Activated CD8-positive, alpha-beta memory T cell treated with anti-CD3 and anti-CD28 coated beads for 4 hours (primary cell): ENCODE data around the gene KCNJ9.

Experiments used
- DNase-seq, 2 donors: peaks; one replicate each; pipeline ENCODE4 v3.0.0-alpha.2; 2020; ENCODE audit warnings: low read depth in 2 of 2

The KCNJ9 gene

DNA sequence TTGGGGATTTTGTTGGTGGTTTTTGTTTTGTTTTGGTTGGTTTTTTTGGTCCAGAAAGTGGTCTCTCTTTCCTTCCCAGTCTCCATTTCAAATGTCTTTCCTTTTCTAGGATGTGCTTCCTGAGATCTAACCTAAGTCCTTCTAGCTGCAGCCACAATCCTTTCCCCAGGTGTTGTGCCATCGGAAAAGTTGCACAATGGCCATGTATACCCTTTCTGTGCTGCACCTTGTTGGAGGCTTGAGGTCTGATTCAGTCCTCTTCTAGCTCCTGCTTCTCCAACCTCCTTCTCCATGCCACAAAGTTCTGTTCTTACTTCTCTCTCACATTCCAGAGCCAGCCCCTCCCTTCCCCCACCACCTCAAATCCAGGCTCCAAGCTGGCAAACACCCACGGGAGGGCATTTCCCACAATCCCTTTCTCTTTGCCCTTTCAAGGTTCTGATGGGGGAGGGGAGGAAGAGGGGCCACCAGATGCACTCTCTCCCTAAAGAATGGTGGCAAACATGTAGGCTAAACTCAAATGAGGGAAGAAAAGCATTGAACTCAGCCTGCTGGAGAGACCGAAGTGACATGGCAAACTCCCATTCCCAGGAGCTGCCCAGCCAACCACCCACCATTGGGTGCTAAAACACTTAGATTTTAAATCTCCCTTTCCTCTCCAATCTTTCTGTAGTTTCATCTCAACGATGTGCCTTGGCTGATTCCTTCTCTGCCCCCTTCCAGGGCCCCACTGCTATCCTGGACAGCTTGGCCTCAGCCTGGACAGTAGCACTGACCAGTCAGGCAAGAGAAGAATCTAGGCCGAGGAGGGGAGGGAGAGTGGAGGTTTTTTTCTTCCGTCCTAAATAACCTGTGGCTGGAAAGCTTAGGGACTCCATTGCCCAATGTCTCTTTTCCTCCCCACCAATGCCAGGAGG is 14.3 kb upstream of the KCNJ9 start:
- no peak for DNase-seq

GRCh38 chr1:160068225-160068624 is 13.1 kb upstream of the KCNJ9 start:
- DNase-seq = no peak

DNA sequence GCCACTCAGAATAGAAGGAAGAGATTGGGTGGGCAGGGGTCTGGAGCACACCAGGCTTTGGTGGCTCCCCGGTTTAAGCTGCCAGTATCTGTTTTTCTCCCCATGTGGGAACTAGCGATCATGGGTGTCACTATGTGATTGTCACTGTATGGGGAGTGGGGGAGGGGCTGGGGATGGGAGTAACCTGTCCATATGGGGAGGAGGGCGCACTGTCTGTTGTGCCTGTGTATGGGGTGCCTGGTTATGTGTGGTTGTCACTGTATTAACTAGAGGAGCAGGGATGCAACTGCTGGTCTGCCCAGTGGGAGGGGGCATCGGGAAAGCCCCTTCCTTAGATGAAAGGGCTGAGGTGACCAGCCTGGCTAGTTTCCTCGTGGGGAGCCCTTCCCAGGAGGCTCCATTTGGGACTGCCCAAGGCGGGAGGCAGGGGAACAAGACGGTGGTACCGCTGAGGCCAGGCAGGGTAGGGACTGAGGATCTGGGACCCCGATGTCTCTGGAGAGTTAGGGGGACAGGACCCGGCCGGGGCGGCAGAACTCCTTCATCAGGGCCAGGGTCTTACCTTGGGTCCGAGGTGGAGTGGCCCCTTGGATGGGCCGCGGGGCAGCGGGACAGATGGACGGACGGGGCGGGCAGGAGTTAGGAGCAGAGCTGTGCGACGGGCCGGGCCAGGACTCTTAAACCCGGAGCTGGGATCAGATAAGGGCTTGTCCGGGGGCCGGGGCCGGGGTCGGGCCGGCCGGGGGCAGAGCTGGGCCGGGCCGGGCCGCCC is 11.7 kb upstream of the KCNJ9 start, which contains the start of gene KCNJ10:
Gene KCNJ10 (minus strand): TSS at position 701 of the 772 bp plus-strand sequence. CDS start 27,628 bp downstream, outside the sequence.
- DNase-seq = no peak

GRCh38 chr1:160070243-160071163 is 10.8 kb upstream of the KCNJ9 start:
- peak; percentile 52 for DNase-seq

- DNase-seq = no peak
Measured at GRCh38 chr1:160071289-160071688, 10.0 kb upstream of the KCNJ9 start.

- DNase-seq = no peak
Measured at GRCh38 chr1:160074865-160075264, 6.5 kb upstream of the KCNJ9 start.

GRCh38 chr1:160075836-160076235 is 5.5 kb upstream of the KCNJ9 start:
- DNase-seq = no peak

GRCh38 chr1:160076295-160076694 is 5.0 kb upstream of the KCNJ9 start:
- no peak for DNase-seq

- no peak for DNase-seq
Measured at GRCh38 chr1:160077486-160077885, 3.9 kb upstream of the KCNJ9 start.

DNA sequence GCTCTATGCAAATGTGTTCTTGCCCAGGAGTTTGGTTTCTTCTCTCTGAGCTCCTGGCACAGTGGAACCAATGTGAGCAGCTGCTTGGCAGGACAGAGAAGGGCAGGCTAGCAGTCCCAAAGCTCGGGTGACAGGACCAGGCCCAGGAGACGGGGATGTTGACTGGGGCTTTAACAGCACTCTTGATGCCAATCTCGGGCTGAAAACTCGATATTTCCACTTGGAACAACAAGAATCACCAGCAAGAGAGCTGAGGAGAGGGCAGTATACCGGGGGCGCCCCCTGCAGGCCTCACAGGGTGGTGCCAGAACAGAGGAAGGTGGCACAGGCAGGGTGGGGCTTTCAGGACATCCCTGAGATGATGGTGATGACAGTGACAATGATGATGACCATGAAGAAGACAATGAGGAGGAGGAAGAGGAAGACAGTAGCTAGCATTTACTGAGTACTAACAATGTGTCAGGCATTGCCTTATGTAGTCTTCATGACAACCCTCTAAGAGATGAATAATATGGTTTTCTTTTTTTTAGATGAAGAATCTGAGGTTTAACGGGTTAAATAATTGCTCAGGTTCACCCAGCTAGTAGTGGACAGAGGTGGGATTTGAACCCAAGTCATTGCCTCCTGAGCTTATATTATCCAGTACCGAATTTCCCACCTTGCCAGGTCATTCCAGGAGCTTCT is 2.7 kb upstream of the KCNJ9 start:
- peak in 1 of 2 donors; percentile 33 for DNase-seq

DNA sequence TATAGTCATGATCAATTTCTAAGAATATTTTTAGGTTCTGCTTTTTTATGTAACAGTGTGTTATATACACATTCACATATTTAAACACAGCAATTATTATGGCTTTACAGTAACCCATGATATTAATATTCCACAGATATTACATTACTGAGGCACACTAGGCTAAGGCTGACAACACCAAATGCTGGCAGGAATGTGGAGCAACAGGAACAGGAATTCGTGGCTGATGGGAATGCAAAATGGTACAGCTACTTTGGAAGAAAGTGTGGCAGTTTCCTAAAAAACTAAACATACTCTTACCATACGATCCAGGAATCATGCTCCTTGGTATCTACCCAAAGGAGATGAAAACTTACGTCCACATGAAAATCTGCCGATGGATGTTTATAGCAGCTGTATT is 1.9 kb upstream of the KCNJ9 start:
- no peak for DNase-seq

DNA sequence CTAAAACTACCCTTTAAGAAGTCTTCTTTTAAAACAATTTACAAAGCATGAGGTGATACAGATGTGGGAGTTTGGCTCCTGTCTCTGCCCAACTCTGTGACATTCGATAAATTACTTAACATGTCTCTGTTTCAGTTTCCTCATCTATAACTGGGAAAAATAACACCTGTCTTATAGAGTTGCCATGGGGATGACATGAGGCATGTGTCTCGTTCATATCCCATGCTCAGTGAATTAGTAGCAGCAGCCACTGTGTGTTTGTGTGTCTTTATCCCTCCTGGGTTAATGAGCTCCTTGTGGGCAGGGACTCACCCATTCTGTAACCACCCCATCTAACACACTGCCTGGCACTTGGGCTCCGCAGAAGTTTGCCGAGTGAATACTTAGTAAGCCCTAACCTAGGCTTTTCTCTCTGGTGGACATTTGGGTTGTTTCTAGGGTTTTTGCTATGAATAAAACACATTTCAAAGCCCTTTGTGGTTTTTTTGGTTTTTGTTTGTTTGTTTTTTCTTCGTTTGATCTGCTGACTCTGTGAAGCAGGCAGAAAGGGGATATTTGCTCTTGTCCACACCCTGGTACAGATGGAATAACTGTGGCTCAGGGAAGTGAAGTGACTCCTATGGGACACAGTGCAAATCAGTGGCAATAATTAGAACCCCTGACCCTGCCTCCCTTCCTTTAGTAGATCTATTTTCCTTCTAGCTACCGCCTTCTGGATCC is 797 bp upstream of the KCNJ9 start:
- DNase-seq = no peak

DNA sequence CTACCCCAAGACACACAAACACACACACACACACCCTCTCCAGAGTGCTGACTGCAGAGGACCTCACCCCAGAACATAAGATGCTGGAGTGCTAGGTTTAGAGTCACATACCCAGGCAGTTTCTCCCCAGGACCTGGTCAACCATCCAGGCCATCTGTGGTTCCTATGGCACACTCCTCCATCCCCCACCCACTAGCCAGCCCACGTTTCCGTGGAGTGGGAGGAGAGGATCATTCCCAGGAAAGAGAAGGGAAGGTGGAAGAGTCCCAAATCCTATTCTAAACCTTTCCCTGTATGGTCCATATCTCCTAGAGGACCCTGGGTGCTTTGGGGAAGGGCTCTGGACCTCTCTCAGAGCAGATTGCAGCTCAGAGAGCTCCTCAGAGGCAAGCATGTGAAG is 1.1 kb downstream of the KCNJ9 start:
- no peak for DNase-seq

DNA sequence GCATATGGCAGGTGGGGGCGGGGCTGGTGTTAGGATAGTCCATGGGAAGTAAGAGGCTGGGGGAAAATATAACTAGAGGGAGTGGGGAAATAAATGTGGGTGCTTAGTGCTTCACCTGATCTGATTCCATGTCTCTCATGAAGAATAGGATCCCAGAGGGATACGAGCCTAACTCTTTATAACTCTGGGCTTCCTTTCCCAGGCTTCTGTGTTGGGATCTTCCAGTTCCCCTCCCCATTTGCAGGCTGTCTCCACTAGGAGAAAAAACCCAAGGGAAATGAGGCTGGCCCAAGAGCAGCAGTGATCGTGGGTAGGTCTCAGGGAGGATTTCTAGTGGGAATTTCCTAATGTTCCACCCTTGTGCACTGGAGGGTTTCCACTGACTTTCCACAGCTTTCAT is 1.6 kb downstream of the KCNJ9 start:
- no peak for DNase-seq

DNA sequence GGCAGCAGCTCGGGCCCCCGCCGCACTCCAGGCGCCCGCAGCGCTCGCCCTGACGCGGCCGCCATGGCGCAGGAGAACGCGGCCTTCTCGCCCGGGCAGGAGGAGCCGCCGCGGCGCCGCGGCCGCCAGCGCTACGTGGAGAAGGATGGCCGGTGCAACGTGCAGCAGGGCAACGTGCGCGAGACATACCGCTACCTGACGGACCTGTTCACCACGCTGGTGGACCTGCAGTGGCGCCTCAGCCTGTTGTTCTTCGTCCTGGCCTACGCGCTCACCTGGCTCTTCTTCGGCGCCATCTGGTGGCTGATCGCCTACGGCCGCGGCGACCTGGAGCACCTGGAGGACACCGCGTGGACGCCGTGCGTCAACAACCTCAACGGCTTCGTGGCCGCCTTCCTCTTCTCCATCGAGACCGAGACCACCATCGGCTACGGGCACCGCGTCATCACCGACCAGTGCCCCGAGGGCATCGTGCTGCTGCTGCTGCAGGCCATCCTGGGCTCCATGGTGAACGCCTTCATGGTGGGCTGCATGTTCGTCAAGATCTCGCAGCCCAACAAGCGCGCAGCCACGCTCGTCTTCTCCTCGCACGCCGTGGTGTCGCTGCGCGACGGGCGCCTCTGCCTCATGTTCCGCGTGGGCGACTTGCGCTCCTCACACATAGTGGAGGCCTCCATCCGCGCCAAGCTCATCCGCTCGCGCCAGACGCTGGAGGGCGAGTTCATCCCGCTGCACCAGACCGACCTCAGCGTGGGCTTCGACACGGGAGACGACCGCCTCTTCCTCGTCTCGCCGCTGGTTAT is 2.8 kb downstream of the KCNJ9 start:
- DNase-seq = peak; percentile 36 to 53

- no peak for DNase-seq
Measured at GRCh38 chr1:160084771-160085321, 3.5 kb downstream of the KCNJ9 start.

DNA sequence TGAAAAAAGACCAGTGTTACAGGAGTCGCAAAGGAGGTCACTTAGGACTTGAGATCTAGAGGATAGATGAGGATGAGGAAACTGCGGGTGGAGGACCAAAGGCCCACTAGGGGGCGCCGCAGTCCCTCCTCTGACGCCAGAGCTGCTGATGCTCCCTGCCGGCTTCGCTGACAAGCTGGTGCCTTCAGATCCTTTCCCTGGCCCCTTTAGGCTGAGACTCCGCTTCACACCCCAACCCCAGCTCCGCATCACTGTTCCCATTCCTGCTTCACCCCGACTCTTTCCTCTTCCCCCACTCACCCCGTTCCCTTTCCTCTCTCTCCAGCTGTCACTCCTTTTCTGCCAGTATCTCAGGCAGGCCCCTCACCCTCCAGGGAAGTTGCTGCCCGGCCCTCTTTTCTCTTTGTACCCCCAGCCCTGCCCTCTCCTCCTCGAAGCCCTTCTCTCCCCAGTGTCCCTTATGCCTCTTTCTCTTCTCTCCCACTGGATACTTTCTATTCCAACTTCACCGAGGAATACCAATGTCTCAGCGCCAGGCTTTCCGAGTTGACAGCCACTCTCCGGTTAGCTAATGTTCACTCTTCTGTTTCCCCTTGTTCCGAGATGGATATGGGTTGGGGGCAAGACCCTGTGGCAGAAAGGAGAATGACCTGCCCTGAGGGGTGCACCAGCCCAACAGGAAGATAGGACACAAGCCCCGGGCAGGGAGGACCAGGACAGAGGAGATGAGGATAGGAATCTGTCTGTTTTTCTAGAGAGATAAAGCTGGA is 4.5 kb downstream of the KCNJ9 start:
- peak; percentile 45 to 52 for DNase-seq

GRCh38 chr1:160086456-160086892 is 5.1 kb downstream of the KCNJ9 start:
- no peak for DNase-seq
